Loucy (cell line): ENCODE data around the gene CAV3.

ENCODE experiments used
- H2AFZ ChIP-seq: fragments of 200-600 bp; sonication (generic); 2 replicates; pipeline ENCODE4 v1.6.0; 2016; ENCODE audit warnings: antibody characterized with exemption, mild to moderate bottlenecking, low read length, moderate library complexity
- H3F3A ChIP-seq: fragments of 200-600 bp; 2 replicates; pipeline ENCODE4 v1.6.0; 2016; ENCODE audit warnings: antibody characterized with exemption, low read depth, mild to moderate bottlenecking
- H3K27me3 ChIP-seq: fragments of 200-600 bp; sonication (generic); 2 replicates; pipeline ENCODE4 v1.6.1; 2014; ENCODE audit warnings: low read length, mild to moderate bottlenecking; ENCODE audit not compliant: insufficient read depth, poor library complexity, severe bottlenecking
- H3K36me3 ChIP-seq: fragments of 200-600 bp; sonication (generic); 2 replicates; pipeline ENCODE4 v1.6.1; 2016; ENCODE audit warnings: low read length; ENCODE audit not compliant: insufficient read depth
- H3K4me1 ChIP-seq: fragments of 200-600 bp; sonication (generic); 2 replicates; pipeline ENCODE4 v1.5.1; 2014; ENCODE audit warnings: low read length, mild to moderate bottlenecking; ENCODE audit not compliant: insufficient read depth, poor library complexity, severe bottlenecking
- H3K4me2 ChIP-seq: fragments of 200-600 bp; sonication (generic); 2 replicates; pipeline ENCODE4 v1.6.0; 2014; ENCODE audit warnings: antibody characterized with exemption, low read length, low read depth, mild to moderate bottlenecking; ENCODE audit not compliant: poor library complexity, severe bottlenecking
- H3K4me3 ChIP-seq: fragments of 200-600 bp; sonication (generic); 2 replicates; pipeline ENCODE4 v1.5.1; 2014; ENCODE audit warnings: low read length, mild to moderate bottlenecking, mixed read lengths; ENCODE audit not compliant: poor library complexity, severe bottlenecking
- H3K79me2 ChIP-seq: fragments of 200-600 bp; sonication (generic); 2 replicates; pipeline ENCODE4 v1.6.1; 2014; ENCODE audit warnings: low read length; ENCODE audit not compliant: insufficient read depth
- H3K9ac ChIP-seq: fragments of 200-600 bp; sonication (generic); 2 replicates; pipeline ENCODE4 v1.6.0; 2014; ENCODE audit warnings: mild to moderate bottlenecking, low read depth, low read length, moderate library complexity; ENCODE audit not compliant: poor library complexity, severe bottlenecking
- H3K9me2 ChIP-seq: fragments of 200-600 bp; sonication (generic); replicated peaks from 2 replicates; pipeline ENCODE4 v1.6.1; 2016; ENCODE audit warnings: low read depth, low read length, mixed read lengths
- H3K9me3 ChIP-seq: fragments of 200-600 bp; sonication (generic); 2 replicates; pipeline ENCODE4 v1.6.1; 2014; ENCODE audit warnings: mild to moderate bottlenecking, antibody characterized with exemption, low read length, low read depth; ENCODE audit not compliant: insufficient read depth
- H4K20me1 ChIP-seq: fragments of 200-600 bp; sonication (generic); 2 replicates; pipeline ENCODE4 v1.6.0; 2014; ENCODE audit warnings: antibody characterized with exemption, low read length, mild to moderate bottlenecking; ENCODE audit not compliant: insufficient read depth, poor library complexity, severe bottlenecking
- CTCF ChIP-seq: fragments of 200-600 bp; sonication (generic); conservative IDR thresholded peaks from 2 replicates; pipeline ENCODE4 v1.5.1; 2014; ENCODE audit warnings: mild to moderate bottlenecking, antibody characterized with exemption, low read length
- EZH2phosphoT487 ChIP-seq: fragments of 200-600 bp; IDR thresholded peaks from 2 replicates; pipeline ENCODE4 v1.6.1; 2018; ENCODE audit warnings: antibody characterized with exemption, mild to moderate bottlenecking, moderate library complexity, borderline replicate concordance

Gene CAV3

DNA sequence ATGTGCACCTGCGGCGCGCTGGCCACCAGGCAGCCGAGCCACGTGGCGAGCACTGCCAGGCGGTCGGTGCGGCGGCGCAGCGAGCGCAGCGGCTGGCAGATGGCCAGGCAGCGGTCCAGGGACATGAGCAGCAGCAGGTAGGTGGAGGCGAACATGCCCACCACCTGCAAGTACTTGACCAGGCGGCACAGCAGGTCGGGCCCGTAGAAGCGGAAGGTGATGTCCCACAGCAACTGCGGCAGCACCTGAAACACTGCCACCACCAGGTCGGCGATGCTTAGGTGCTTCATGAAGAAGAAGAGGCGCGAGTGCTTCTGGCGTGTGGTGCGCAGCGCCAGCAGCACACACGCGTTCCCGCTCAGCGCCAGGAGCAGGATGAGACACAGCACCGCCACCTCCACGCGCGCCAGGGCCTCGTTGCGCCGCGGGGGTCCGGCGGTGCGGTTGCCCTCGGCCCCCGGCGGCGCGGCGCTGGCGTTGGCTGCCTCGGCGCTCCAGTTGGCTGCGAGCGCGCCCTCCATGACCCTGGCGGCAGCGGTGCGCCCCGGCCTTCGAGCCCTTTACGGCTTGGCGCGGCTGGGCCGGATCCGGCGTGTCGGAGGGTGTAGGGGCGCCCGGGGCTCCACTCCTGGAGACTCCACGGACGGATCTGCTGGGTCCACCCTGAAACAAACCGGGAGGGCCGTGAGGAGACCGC is 34.2 kb downstream of the CAV3 start:
- Histone ChIP-seq H3K79me2 (no peaks in the 10 kb centered on the region), H3K27me3 (no peaks in the 10 kb centered on the region), H3K4me1 (peaks cover 4% of the 10 kb centered on the region), H3F3A (no peaks in the 10 kb centered on the region), H3K4me2 (no peak overlapping the region), H3K9ac (no peak overlapping the region), H3K9me2 (no peaks in the 10 kb centered on the region), H3K9me3 (no peaks in the 10 kb centered on the region), H2AFZ (no peak overlapping the region), H4K20me1 (no peaks in the 10 kb centered on the region), H3K36me3 (no peaks in the 10 kb centered on the region), H3K4me3 (no peak overlapping the region)
- TF ChIP-seq EZH2phosphoT487 (no peak), CTCF (no peak)

- no peak overlapping the region for H3K4me2 ChIP-seq
- H3K9me2 ChIP-seq = no peaks in the 10 kb centered on the region
- peaks cover 4% of the 10 kb centered on the region for H3K4me1 ChIP-seq
- no peaks in the 10 kb centered on the region for H3K36me3 ChIP-seq
- H4K20me1 ChIP-seq = no peaks in the 10 kb centered on the region
- no peak overlapping the region for H2AFZ ChIP-seq
- H3K4me3 ChIP-seq = no peak overlapping the region
- H3F3A ChIP-seq = no peaks in the 10 kb centered on the region
- no peaks in the 10 kb centered on the region for H3K27me3 ChIP-seq
- no peaks in the 10 kb centered on the region for H3K9me3 ChIP-seq
- no peaks in the 10 kb centered on the region for H3K79me2 ChIP-seq
- no peak for TF ChIP-seq CTCF
- no peak for TF ChIP-seq EZH2phosphoT487
- H3K9ac ChIP-seq = no peak overlapping the region
Observed at GRCh38 chr3:8768364-8769087, 34.9 kb downstream of the CAV3 start.

DNA sequence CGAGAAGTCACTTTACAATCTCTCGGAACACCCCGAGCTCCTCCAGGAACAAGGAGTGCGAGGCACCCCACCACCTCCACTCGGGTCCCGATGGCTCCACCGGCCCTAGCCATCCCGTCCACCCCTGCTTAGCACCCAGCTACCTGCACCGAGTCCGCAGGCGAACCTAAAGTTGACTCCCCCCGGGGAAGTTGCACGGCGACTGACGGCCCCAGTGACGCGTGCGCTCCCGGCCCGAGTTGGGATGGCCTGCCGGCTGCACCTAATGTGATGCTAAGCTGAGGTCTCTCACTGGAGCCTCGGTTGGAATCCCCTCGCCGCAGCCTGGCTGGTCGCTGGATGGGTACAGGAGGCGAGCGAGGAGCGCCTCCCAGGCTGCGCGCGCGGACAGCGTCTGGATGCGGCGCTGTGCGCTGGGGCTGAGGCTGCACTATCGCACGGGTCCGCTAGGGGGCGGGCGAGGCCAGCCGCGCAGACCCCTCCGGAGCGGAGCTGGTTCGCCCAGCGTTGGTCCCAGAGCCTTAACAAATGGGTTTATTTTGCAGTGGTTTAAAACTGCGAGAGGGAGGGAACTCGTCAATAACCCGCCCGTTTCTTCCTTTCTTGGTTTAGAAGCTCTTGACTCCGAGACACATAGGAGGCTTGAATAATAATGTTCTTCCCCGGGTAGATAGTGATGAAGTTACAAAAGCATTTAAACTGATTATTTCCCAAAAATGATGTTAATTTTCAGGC is 35.7 kb downstream of the CAV3 start, which contains the start of gene OXTR:
OXTR (minus strand) TSS at position 526 of the 735 bp plus-strand sequence. CDS start 1,426 bp downstream, outside the sequence.
- Histone ChIP-seq H3K4me2 (no peak within 1 kb of the TSS), H2AFZ (no peak within 1 kb of the TSS), H4K20me1 (no peaks in the 10 kb centered on the region), H3K9me3 (no peaks in the 10 kb centered on the region), H3K36me3 (no peaks in the 10 kb centered on the region), H3K79me2 (no peaks in the 10 kb centered on the region), H3K4me3 (no peak within 1 kb of the TSS), H3F3A (no peaks in the 10 kb centered on the region), H3K4me1 (peaks cover 4% of the 10 kb centered on the region), H3K27me3 (no peaks in the 10 kb centered on the region), H3K9ac (no peak within 1 kb of the TSS), H3K9me2 (no peaks in the 10 kb centered on the region)
- TF ChIP-seq EZH2phosphoT487 (no peak), CTCF (no peak; the same call in 1 of the 2 replicates)
